ENCODE data around the gene OR10AD1. TPM values are rescaled to one million over a fixed set of nuclear protein-coding genes. Genes with fewer than 3 reads are reported as not detected.
A peak's percentile ranks its signal among the peaks of the same experiment; 100 is the strongest.

The OR10AD1 gene
- polyA plus RNA-seq, 3 donors: not detected

DNA sequence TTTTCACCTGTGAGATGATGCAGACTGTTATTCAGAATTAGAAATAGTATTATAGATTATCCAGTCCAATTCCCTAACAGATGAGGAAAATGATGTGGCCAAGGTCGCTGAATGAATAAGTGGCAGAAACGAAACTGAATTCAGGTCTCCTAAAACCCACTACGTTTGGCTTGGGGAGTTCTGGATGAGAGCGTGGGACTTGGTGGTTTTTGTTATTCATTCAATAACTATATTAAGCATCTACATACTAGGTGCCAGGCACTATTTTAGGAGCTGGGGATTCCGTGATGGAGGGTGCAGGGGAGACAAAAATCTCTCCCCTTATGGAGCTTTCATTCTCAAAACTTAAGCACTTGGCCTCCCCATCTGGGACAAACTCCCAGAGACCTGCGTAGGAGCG lies 20.5 kb downstream of the OR10AD1 start:
- no peak for TF ChIP-seq CTCF (IDR thresholded peaks at IDR 0.05)
- Histone ChIP-seq H3K4me1 (ENCODE audit: control insufficient read depth in 1 of 2, insufficient read depth in 2 of 2, low read length in 2 of 2) (peaks cover 17 to 22% of the 10 kb centered on the region in 2 donors), H4K20me1 (ENCODE audit: insufficient read depth, low read length) (no peaks in the 10 kb centered on the region), H3K36me3 (replicated peaks in 1 of 2; ENCODE audit: control insufficient read depth in 1 of 2, insufficient read depth in 2 of 2, low read length in 2 of 2) (no peaks in the 10 kb centered on the region), H3K27me3 (ENCODE audit: control insufficient read depth in 2 of 2, insufficient read depth in 2 of 2, low read length in 2 of 2) (peaks cover 44 to 62% of the 10 kb centered on the region in 2 donors), H3K4me2 (replicated peaks; ENCODE audit: extremely low read depth, low read length, poor library complexity, severe bottlenecking) (peak overlapping the region; percentile 76), H3K79me2 (ENCODE audit: insufficient read depth, low read length) (no peaks in the 10 kb centered on the region), H3K9me3 (replicated peaks in 1 of 2; ENCODE audit: control insufficient read depth in 1 of 2, insufficient read depth in 1 of 2, low read length in 2 of 2) (peaks cover 0 to 4% of the 10 kb centered on the region in 2 donors), H3K27ac (ENCODE audit: low read depth in 1 of 2, low read length in 2 of 2) (no peak overlapping the region), H3K4me3 (replicated peaks in 1 of 3; ENCODE audit: low read depth in 2 of 3, low read length in 3 of 3) (peak overlapping the region; percentile 66 to 89 (median 69)), H2AFZ (ENCODE audit: insufficient read depth, low read depth, low read length, poor library complexity, severe bottlenecking) (peak overlapping the region; percentile 84), H3K9ac (ENCODE audit: insufficient read depth, low read length, poor library complexity, severe bottlenecking) (peak overlapping the region; percentile 44)
- Mint-ChIP-seq H3K4me3 (peak overlapping the region; percentile 95 to 97), H3K36me3 (peaks cover 2 to 6% of the 10 kb centered on the region in 2 donors), H3K4me1 (peaks cover 18% of the 10 kb centered on the region), H3K27me3 (ENCODE audit: low read depth in 3 of 3) (peaks cover 55 to 65% (median 57%) of the 10 kb centered on the region in 3 donors), H3K9me3 (peaks cover 0 to 11% (median 4%) of the 10 kb centered on the region in 7 donors), H3K27ac (no peak overlapping the region)
- no peak for DNase-seq
- intact Hi-C loops (cut with micrococcal nuclease): loop anchor here in 1 of 2 donors (1.0 kb wide), 1 partner anchor 9 kb away; no protein-coding TSS in a partner anchor
- no CpG with 5 or more reads among the region's 7 CpGs for WGBS (ENCODE audit: insufficient coverage)

DNA sequence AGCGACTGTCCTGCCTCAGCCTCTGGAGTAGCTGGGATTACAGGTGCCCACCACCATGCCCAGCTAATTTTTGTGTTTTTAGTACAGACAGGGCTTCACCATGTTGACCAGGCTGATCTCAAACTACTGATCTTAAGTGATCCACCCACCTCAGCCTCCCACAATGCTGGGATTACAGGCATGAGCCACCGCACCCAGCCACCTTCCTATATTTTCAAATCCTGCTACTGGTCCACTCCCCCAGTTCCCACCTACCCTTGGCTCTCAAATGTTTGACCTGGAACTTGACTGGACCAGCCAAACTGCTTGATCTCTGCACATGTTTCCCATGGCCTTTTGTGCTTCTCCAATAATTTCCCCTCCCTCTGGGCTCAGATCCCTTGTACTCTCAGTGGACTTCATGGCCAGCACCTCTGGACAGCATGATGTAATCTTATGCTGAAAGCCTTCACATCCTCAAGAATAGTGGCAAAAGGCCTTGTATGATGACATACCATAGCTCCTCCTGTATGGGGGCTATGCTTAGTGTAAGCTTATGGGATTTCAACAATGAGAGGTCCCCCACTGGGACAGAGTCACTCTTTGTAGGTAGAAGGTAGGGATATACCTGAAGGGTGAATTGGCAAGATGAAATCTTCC lies 22.1 kb downstream of the OR10AD1 start:
- Mint-ChIP-seq H3K9me3 (peaks cover 0 to 11% (median 4%) of the 10 kb centered on the region in 7 donors), H3K4me1 (peaks cover 19% of the 10 kb centered on the region), H3K27ac (no peak overlapping the region), H3K27me3 (ENCODE audit: low read depth in 3 of 3) (peaks cover 45 to 62% (median 52%) of the 10 kb centered on the region in 3 donors), H3K36me3 (peaks cover 2 to 6% of the 10 kb centered on the region in 2 donors), H3K4me3 (peak overlapping the region in 1 of 2 donors; percentile 62)
- WGBS (ENCODE audit: insufficient coverage): 87% methylated on average over 1 of the region's 2 CpGs
- no peak overlapping the region for H3K27ac ChIP-seq (ENCODE audit: low read depth in 1 of 2, low read length in 2 of 2)
- no peak overlapping the region for H3K9ac ChIP-seq (ENCODE audit: insufficient read depth, low read length, poor library complexity, severe bottlenecking)
- no peak overlapping the region for H2AFZ ChIP-seq (ENCODE audit: insufficient read depth, low read depth, low read length, poor library complexity, severe bottlenecking)
- no peak for DNase-seq
- H3K9me3 ChIP-seq (replicated peaks in 1 of 2; ENCODE audit: control insufficient read depth in 1 of 2, insufficient read depth in 1 of 2, low read length in 2 of 2): peaks cover 0 to 4% of the 10 kb centered on the region in 2 donors
- no peak overlapping the region for H3K4me3 ChIP-seq (replicated peaks in 1 of 3; ENCODE audit: low read depth in 2 of 3, low read length in 3 of 3)
- no peaks in the 10 kb centered on the region for H3K36me3 ChIP-seq (replicated peaks in 1 of 2; ENCODE audit: control insufficient read depth in 1 of 2, insufficient read depth in 2 of 2, low read length in 2 of 2)
- peaks cover 43 to 64% of the 10 kb centered on the region in 2 donors for H3K27me3 ChIP-seq (ENCODE audit: control insufficient read depth in 2 of 2, insufficient read depth in 2 of 2, low read length in 2 of 2)
- no peaks in the 10 kb centered on the region for H3K79me2 ChIP-seq (ENCODE audit: insufficient read depth, low read length)
- intact Hi-C loops (cut with micrococcal nuclease): no loop called here
- TF ChIP-seq CTCF (IDR thresholded peaks at IDR 0.05): no peak
- no peaks in the 10 kb centered on the region for H4K20me1 ChIP-seq (ENCODE audit: insufficient read depth, low read length)
- H3K4me1 ChIP-seq (ENCODE audit: control insufficient read depth in 1 of 2, insufficient read depth in 2 of 2, low read length in 2 of 2): peaks cover 17 to 22% of the 10 kb centered on the region in 2 donors
- no peak overlapping the region for H3K4me2 ChIP-seq (replicated peaks; ENCODE audit: extremely low read depth, low read length, poor library complexity, severe bottlenecking)

All from CD14-positive monocyte (primary cell).